Choroid plexus epithelial cell (primary cell): ENCODE data around the gene CLDN20.
"Not testable (repeated sequence)": the region's sequence is repeated elsewhere in the genome, so short reads cannot be mapped to it uniquely, and the experiment has no call there.

Experiments
- DNase-seq: peaks from one replicate; pipeline ENCODE4 v3.0.0-alpha.2; 2010; ENCODE audit warnings: low read depth
- H3K4me3 ChIP-seq: 2 replicates; pipeline ENCODE4 v1.5.1; 2011; ENCODE audit warnings: low read depth, mild to moderate bottlenecking, control low read depth, low read length, moderate library complexity
- TF ChIP-seq, protein P1 (sequence below): conservative IDR thresholded peaks from 2 replicates; pipeline ENCODE4 v1.5.1; 2011; ENCODE audit warnings: low read depth, mild to moderate bottlenecking, control low read depth, inconsistent platforms, low read length, moderate library complexity

Gene CLDN20, protein sequence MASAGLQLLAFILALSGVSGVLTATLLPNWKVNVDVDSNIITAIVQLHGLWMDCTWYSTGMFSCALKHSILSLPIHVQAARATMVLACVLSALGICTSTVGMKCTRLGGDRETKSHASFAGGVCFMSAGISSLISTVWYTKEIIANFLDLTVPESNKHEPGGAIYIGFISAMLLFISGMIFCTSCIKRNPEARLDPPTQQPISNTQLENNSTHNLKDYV

DNA sequence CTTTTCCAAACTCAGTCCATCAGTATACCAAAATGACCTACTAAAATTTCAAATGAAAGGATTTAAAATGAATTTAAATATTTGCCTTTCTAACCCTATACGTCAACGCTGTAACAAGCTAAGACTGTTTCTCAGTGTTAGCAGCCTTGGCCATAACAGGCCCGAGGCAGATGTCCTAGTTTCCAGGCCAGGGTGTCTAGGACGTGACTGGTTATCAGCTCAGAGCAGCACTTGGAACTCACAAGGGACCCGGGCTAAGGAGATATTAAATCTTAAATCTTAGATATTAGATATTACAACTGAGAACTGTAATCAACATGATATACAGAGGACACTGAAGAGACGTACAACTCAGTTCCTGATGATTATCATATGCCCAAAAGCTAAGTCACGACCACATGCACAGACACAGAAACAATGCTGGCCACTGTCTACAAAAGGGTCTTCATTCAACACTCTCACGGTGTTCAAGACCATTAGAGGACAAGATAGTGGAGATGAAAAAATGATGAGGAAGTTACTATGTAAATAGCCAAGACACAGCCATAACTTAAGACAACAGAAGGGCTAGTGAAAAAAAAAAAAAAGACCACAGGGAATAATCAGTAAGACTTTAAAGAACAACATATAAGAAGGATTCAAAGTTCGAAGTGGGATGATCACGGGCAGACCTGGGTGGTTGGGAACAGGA, at the start of gene CLDN20:
CLDN20 (plus strand) TSS at position 641 of the 691 bp plus-strand sequence. CDS start 11,707 bp downstream, outside the sequence.
- TF ChIP-seq, protein P1, sequence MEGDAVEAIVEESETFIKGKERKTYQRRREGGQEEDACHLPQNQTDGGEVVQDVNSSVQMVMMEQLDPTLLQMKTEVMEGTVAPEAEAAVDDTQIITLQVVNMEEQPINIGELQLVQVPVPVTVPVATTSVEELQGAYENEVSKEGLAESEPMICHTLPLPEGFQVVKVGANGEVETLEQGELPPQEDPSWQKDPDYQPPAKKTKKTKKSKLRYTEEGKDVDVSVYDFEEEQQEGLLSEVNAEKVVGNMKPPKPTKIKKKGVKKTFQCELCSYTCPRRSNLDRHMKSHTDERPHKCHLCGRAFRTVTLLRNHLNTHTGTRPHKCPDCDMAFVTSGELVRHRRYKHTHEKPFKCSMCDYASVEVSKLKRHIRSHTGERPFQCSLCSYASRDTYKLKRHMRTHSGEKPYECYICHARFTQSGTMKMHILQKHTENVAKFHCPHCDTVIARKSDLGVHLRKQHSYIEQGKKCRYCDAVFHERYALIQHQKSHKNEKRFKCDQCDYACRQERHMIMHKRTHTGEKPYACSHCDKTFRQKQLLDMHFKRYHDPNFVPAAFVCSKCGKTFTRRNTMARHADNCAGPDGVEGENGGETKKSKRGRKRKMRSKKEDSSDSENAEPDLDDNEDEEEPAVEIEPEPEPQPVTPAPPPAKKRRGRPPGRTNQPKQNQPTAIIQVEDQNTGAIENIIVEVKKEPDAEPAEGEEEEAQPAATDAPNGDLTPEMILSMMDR, result no peak

DNA sequence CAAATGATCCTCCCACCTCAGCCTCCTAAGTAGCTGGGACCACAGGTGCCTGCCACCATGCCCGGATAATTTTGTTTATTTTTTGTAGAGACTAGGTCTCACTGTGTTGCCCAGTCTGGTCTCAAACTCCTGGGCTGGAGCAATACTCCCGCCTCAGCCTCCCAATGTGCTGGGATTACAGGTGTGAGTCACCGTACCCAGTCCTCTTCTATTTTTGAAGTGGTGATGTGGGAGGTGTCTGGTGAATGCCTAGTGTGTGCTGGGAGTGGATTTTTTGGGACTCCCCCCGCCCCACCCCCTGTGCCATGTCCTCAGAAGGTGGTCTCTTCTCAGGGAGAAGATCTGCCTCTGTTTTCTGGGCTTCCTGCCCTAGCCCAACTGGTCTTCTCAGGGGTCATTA, 47.9 kb upstream of the CLDN20 start:
- TF ChIP-seq, protein P1, result no peak
- no peak for DNase-seq
- H3K4me3 ChIP-seq, result no peak overlapping the region

More for the DNA sequence above, at the start of gene CLDN20:
- no peak for DNase-seq
- H3K4me3 ChIP-seq, result no peak within 1 kb of the TSS

DNA sequence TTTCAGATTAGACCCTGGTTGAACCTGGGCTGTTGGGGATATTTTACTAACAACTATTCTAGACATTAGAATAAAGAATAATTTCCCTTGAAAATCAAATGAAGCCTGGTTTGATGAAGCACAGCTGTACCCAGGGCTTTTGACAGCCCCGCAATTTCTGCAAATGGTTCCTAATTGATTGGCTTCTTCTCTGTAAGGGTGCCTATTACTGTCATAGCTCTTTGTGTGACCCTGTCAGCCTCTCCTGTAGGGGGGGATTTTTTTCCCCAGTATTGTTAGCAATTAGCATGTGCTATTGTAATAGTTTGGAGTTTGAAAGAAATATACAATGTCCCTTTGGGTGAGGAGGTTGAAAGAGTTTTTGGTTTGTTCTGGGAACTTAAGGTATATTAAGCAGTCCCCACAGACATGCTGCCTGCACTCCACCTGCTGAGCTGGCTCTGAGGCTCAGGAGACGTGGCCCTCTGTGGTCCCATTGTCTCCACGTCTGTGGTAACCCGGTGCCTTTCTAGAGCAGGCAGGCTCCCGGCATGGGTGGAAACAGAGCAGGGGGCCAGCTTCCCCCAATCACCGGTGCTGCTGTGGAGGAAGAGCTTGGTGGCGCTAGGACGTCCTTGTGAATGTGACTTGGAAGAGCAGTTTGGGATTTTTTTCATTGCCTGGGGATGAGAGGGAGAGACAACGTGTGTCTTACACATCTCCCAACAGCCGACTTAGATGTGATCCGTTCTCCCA, 47.3 kb upstream of the CLDN20 start:
- H3K4me3 ChIP-seq, result no peak overlapping the region
- TF ChIP-seq, protein P1, result no peak
- DNase-seq, result no peak

DNA sequence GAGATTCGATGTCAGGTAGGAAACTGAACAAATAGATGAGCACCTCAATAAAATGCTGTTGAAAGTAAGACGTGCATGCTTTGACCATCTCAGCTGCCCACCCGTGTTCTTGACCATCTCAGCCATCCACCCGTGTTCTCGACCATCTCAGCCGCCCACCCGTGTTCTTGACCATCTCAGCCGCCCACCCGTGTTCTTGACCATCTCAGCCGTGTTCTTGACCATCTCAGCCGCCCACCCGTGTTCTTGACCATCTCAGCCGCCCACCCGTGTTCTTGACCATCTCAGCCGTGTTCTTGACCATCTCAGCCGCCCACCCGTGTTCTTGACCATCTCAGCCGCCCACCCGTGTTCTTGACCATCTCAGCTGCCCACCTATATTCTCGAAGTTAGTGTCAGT, 45.1 kb upstream of the CLDN20 start:
- H3K4me3 ChIP-seq, DNase-seq: not testable (repeated sequence)

DNA sequence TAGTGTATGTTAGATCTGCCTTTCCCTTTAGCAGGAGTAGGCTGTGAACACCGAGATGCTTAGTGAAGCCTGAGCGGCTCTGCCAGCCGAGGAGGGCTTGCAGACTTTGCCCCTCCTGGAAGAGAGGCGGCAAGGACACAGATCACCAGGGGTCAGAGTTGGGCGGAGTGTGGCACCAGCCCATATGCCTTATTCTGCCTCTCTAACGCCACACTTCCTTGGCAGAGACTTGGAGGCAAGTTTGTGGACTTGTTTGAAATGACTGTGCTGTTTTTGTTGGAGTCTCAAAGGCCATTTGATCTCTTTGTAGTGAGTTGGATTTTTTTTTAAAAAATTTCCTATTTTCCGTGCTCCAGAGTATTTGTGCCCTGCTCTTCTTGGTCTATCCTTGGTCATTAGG, 44.5 kb upstream of the CLDN20 start:
- no peak for DNase-seq
- TF ChIP-seq, protein P1, result no peak
- H3K4me3 ChIP-seq, result no peak overlapping the region

DNA sequence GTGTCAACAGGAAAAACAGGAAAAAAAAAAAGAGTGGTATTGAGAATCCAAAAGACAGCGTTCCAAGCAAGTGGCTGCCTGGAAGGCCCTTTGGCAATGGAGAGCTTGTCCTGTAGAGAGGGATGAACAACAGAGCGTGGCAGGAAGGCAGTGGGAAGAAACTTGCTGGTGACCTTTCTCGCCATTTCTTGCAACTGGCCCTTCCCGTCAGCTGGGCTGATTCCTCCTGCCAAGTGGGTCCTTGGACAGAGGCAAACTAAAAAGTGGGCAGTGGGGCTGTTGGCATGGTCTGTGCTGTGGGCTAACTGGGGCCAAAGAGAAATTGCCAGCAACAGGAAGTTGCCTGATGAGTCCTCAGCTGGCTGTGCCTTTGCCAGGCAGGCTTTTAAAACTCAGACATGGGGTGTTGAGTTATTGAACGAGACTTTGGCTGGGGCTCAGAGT, 43.9 kb upstream of the CLDN20 start:
- TF ChIP-seq, protein P1, result no peak
- no peak for DNase-seq
- no peak overlapping the region for H3K4me3 ChIP-seq

DNA sequence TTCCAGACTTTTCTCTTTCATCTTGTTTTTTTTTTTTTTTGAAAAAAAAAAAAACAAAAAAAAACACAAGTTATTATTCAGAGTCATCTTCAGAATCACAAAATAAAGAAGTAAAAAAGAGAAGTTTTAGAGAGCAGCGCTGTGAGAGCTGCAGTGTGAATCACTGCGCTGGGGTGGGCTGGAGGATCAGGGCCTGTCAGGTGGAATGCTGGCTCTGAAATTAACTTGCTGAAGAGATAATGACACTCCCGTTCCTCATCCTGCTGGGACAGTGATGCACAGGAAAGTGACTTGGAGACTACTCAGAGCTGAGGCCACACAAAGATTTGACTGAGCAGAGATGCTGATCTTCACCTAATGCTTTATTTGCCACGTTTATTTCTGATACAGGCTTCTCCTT, 42.7 kb upstream of the CLDN20 start:
- TF ChIP-seq, protein P1, result no peak
- H3K4me3 ChIP-seq, result no peak overlapping the region

More for the DNA sequence above, 42.7 kb upstream of the CLDN20 start:
- DNase-seq, result no peak
